Measurements from ENCODE around the gene DYRK2.

The DYRK2 gene

GRCh38 chr12:67648521-67649260 is at the start of gene DYRK2:
Gene DYRK2 (plus strand): TSS chr12:67648745. CDS start chr12:67649134, 389 bp downstream.
- DNase-seq: peak; percentile 69

DNA sequence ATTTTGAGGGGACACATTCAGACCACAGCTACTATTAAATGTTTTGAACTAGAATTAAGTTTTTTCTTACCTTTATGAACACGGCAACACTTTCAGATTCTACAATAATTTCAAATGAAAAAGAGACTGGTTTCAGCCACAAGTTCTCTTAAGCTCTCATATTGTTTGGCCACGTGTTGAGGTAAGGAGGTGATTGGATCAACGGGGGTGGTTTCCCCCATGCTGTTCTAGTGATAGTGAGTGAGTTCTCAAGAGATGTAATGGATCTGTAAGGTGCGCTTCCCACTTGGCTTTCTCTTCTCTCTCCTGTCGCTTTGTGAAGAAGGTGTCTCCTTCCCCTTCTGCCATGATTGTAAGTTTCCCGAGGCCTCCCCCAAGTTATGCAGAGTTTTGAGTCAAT is 48.9 kb upstream of the DYRK2 start:
- no peak for DNase-seq

DNA sequence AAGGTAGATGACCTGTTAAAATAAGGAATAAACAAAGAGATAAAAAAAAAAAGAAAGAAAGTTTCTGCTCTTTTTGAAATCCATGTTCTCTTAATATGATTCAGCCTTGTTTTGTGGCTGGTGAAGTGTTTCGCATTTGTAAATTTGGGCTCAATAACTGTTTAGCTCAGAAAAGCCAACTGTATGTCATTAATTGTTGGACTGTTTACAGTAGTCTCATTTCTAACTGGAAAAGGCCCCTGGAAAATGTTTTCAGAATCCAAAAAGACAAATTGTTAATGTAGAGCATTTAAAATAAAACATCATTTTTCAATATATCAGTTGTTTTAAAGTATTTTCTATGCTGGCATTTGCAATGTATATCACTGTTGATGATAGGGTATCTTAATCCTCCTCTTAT is 47.4 kb upstream of the DYRK2 start:
- DNase-seq: no peak

- no peak for DNase-seq
Observed at GRCh38 chr12:67609226-67609870, 39.2 kb upstream of the DYRK2 start.

GRCh38 chr12:67613040-67613439 is 35.5 kb upstream of the DYRK2 start:
- DNase-seq: no peak

- no peak for DNase-seq
Observed at GRCh38 chr12:67617629-67618028, 30.9 kb upstream of the DYRK2 start.

GRCh38 chr12:67618303-67618702 is 30.2 kb upstream of the DYRK2 start:
- DNase-seq: no peak

DNA sequence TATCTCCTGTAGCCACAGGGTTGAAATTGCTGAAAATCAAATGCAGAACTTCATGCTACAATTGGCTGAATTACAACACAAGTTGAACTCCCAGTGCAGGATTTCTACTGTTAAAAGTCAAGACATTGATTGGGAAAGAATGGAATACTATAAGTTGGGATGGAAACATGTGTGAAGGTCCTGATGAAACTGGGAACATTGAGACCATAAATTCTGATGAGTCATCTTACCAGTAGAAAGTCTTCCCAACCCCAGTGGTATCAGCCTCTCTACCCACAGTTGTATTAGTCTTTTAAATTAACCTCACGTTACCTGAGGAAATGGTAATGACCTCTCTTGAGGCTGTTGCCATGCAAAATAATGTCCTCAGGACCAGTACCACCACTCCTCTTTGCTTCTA is 27.4 kb upstream of the DYRK2 start:
- no peak for DNase-seq

DNA sequence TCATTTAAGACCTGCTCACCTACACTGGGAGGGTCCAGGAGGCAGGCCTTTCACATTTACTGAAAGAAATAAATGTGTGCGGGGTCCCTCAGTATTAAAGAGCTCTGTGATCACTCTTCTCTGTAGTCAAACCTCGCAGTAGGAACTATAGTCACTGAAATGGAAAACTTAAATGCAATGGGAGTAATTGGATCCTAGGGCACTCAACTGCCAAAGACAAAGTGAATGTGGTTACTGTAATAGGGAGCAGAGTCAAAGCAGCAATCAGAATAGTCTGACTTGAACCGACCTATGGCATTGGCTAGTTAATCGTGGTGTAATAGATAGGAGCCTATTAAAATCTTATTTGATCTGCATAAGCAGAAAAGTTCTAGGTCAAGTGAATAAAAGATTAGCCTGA is 26.6 kb upstream of the DYRK2 start:
- DNase-seq: no peak

DNA sequence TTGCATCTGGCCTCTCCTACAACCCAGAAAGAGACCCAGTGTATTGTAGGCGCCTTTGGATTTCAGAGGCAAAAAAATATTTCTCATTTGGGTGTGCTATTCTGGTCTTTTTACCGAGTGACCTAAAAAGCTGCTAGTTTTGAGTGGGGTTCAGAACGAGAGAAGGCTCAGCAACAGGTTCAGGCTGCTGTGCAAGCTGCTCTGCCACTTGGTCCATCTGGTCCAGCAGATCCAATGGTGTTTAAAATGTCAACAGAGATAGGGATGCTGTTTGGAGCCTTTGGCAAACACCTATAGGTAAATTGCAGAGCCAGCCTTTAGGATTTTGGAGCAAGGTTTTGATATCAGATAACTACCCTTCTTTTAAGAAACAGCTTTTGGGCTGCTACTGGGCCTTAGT is 25.3 kb upstream of the DYRK2 start:
- no peak for DNase-seq

GRCh38 chr12:67624355-67624754 is 24.2 kb upstream of the DYRK2 start:
- no peak for DNase-seq

- no peak for DNase-seq
Observed at GRCh38 chr12:67625004-67625403, 23.5 kb upstream of the DYRK2 start.

- no peak for DNase-seq
Observed at GRCh38 chr12:67626156-67626555, 22.4 kb upstream of the DYRK2 start.

GRCh38 chr12:67630373-67631088 is 18.0 kb upstream of the DYRK2 start:
- peak; percentile 59 for DNase-seq

- no peak for DNase-seq
Observed at GRCh38 chr12:67632005-67632404, 16.5 kb upstream of the DYRK2 start.

DNA sequence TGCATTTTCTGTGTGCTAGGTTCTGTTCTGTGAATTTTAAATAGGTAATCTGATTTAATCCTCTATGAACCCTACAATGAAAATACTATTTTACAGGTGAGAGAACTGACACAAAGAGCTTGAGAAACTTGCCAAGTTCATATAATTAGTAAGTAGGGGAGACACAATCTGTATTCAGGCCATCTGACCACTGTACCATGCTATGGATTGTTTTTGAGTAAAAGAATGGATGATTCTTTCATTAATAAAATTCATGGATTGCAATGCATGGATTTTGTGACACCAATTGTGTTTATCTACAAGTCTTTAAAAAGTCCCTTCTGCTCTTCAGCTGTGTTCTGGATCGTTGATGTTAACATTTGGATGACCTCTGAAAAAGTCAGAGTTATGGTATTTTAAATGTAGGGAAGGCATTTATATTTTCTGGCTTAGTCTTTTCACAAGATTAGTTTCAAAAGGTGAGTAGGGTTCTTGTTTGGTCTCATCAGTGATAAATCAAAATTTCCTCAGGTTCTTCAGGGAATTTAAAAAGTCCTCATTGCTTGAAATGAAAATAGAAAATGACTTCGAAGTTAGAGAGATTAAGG is 15.4 kb upstream of the DYRK2 start:
- no peak for DNase-seq

DNA sequence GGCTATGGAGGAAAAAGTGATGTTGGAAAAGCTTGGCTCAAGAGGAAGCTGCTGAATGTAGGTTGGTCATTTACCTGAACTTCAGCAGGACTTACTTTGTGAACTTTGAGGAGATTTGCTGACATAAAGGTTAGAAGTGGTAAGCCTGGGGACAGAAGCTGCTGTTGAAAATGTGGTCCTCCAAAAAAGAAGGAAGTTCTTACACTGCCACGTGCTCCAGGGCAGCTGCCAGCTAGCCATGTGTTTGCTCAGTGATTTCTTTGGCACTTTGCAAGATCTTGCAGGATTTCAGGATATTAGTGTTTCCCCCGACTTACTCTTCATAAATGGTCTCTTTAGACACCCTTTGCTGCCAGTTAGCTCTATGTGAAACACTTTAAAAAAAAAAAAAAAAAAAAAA is 14.8 kb upstream of the DYRK2 start:
- DNase-seq: no peak

- no peak for DNase-seq
Observed at GRCh38 chr12:67634303-67634761, 14.2 kb upstream of the DYRK2 start.

DNA sequence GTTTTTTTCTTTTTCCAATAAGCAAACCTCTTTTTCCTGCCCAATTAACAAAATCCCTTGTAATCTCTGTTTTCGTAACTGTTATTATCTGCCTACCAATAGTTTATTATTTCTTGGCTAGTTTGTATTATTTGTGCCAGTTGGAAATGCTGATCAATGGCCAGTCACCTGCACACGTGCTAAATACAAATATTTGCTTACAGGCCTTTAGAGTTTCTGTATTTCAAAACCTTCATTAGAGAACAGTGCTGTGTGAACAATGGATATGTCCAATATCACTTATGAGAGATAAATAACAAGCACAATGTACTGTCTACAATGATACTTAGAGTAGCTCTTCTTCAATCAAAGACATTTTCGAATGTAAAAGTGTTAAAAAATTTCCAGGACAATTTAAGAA is 10.8 kb upstream of the DYRK2 start:
- DNase-seq: no peak

DNA sequence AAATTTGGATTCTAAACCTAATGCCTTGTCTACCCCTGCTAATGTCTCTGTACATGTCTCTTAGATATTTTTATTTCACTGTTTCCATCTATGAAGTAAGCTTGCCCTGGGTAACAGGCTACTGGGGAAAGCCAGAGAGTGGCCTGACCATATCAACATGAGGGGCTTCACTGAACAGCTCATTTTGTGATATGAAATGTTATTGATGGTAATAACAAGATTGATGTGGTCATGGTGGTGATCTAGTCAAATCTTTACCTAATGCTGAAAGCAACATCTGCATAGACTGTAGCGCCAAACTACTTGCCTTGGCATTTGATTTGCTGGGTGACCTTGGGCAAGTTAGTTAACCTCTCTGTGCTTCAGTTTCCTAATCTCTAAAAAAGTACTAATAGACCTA is 9.9 kb upstream of the DYRK2 start:
- DNase-seq: no peak

DNA sequence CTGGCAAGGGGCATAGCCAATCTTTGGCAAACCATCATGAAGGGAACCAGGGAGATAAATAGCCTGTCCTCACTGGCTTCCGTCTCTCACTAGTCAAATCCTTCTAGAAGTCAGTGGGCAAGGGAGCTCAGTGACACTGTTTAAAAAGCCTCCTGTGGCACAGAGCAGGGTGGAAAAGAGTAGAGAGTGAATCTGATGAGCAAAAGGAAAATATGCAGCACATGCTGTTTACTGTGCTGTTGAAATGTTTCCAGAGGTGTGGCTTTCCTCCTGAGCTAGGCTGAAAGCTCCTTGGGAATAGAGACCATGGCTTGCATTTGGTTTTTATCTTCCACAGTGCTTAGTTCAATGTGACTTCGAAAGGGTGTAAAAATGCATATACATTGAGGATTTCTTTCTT is 7.7 kb upstream of the DYRK2 start:
- DNase-seq: no peak

- no peak for DNase-seq
Observed at GRCh38 chr12:67645126-67645525, 3.4 kb upstream of the DYRK2 start.

- DNase-seq: no peak
Observed at GRCh38 chr12:67645601-67646000, 2.9 kb upstream of the DYRK2 start.

DNA sequence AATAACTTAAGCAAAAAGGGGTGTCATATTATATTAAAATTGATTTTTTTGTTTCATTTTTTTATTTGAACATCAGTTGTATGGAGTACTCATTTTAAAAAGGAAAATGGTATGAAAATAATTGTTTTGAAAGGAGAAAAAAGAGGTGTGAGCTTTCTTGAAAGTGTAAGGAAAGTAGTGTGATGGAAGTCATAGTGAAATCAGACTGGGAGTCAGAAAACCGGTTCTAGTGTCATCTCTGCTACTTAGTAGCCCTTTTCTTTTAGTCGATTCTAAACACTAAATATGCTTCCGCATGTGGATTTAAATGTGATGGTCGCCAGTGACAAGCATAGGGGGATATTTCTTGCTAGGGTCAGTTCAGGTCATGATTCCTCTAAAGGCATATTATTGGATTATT is 1.8 kb upstream of the DYRK2 start:
- no peak for DNase-seq

Data from hematopoietic multipotent progenitor cell treated with erythropoietin and hydrocortisone succinate and interleukin-3 and kit ligand, for 8 days (in vitro differentiated cells).